CD14-positive monocyte (primary cell): ENCODE data around the gene EXOC2. TPM values are rescaled to one million over a fixed set of nuclear protein-coding genes. Genes with fewer than 3 reads are reported as not detected.

Experiments
- DNase-seq, 3 donors: peaks; one replicate each; pipeline ENCODE4 v3.0.0-alpha.2; 2011 to 2022
- H2AFZ ChIP-seq: 2 replicates; pipeline ENCODE4 v1.6.0; 2012; ENCODE audit warnings: mild to moderate bottlenecking, low read depth, low read length, inconsistent platforms; ENCODE audit not compliant: insufficient read depth, poor library complexity, severe bottlenecking
- H3K27ac ChIP-seq, 2 donors: 1 replicate in 1 of 2; 2 replicates in 1 of 2; pipeline ENCODE4 v1.5.1; 2012 to 2013; ENCODE audit warnings: low read length in 2 of 2, control low read depth in 1 of 2, inconsistent platforms in 1 of 2, low read depth in 1 of 2, mild to moderate bottlenecking in 1 of 2
- H3K27me3 ChIP-seq, 2 donors: one replicate each; pipeline versions ENCODE4 v1.6.0 to v1.6.1; 2011 to 2013; ENCODE audit warnings: low read length in 2 of 2; ENCODE audit not compliant: control insufficient read depth in 2 of 2, insufficient read depth in 2 of 2
- H3K36me3 ChIP-seq, 2 donors: replicated peaks in 1 of 2; 1 replicate in 1 of 2; 2 replicates in 1 of 2; pipeline versions ENCODE4 v1.5.1 to v1.6.1; 2012 to 2013; ENCODE audit warnings: low read length in 2 of 2, control low read depth in 1 of 2, inconsistent platforms in 1 of 2, mild to moderate bottlenecking in 1 of 2; ENCODE audit not compliant: insufficient read depth in 2 of 2, control insufficient read depth in 1 of 2
- H3K4me1 ChIP-seq, 2 donors: 1 replicate in 1 of 2; 2 replicates in 1 of 2; pipeline versions ENCODE4 v1.5.1 to v1.6.1; 2012 to 2013; ENCODE audit warnings: low read length in 2 of 2, control low read depth in 1 of 2, inconsistent platforms in 1 of 2, mild to moderate bottlenecking in 1 of 2, moderate library complexity in 1 of 2; ENCODE audit not compliant: insufficient read depth in 2 of 2, control insufficient read depth in 1 of 2
- H3K4me2 ChIP-seq: replicated peaks from 2 replicates; pipeline ENCODE3; 2012; ENCODE audit warnings: low read length, moderate library complexity, mild to moderate bottlenecking; ENCODE audit not compliant: poor library complexity, severe bottlenecking; ENCODE audit errors: extremely low read depth
- H3K4me3 ChIP-seq, 3 experiments: fragments of 200-600 bp in 1 of 3; sonication (generic) in 1 of 3; replicated peaks in 1 of 3; 1 replicate in 2 of 3; 2 replicates in 1 of 3; pipeline ENCODE4 v1.5.1; 2011 to 2013; ENCODE audit warnings: low read length in 3 of 3, mild to moderate bottlenecking in 3 of 3, control low read depth in 2 of 3, low read depth in 2 of 3, inconsistent platforms in 1 of 3, moderate library complexity in 1 of 3
- H3K79me2 ChIP-seq: 2 replicates; pipeline ENCODE4 v1.6.0; 2012; ENCODE audit warnings: mild to moderate bottlenecking, control low read depth, inconsistent platforms, low read length, moderate library complexity; ENCODE audit not compliant: insufficient read depth
- H3K9ac ChIP-seq: 2 replicates; pipeline ENCODE4 v1.6.0; 2017; ENCODE audit warnings: low read length, mild to moderate bottlenecking; ENCODE audit not compliant: insufficient read depth, poor library complexity, severe bottlenecking
- H3K9me3 ChIP-seq, 2 donors: replicated peaks in 1 of 2; 1 replicate in 1 of 2; 2 replicates in 1 of 2; pipeline versions ENCODE4 v1.5.1 to v1.6.1; 2012 to 2013; ENCODE audit warnings: low read length in 2 of 2, control low read depth in 1 of 2; ENCODE audit not compliant: control insufficient read depth in 1 of 2, insufficient read depth in 1 of 2
- H4K20me1 ChIP-seq: 2 replicates; pipeline ENCODE4 v1.6.0; 2012; ENCODE audit warnings: mild to moderate bottlenecking, low read length, control low read depth, moderate library complexity; ENCODE audit not compliant: insufficient read depth
- H3K27ac Mint-ChIP-seq, 7 donors: one replicate each; pipeline ENCODE4 v1.8.0; 2020; ENCODE audit warnings: mild to moderate bottlenecking in 7 of 7, mixed read lengths in 7 of 7, moderate library complexity in 6 of 7, inconsistent platforms in 2 of 7
- H3K27me3 Mint-ChIP-seq, 3 donors: one replicate each; pipeline ENCODE4 v1.8.0; 2021 to 2022; ENCODE audit warnings: low read depth in 3 of 3, mild to moderate bottlenecking in 3 of 3, mixed read lengths in 3 of 3, moderate library complexity in 3 of 3, inconsistent platforms in 1 of 3
- H3K36me3 Mint-ChIP-seq, 2 donors: one replicate each; pipeline ENCODE4 v1.8.0; 2020; ENCODE audit warnings: mixed read lengths in 2 of 2, inconsistent platforms in 1 of 2, mild to moderate bottlenecking in 1 of 2
- H3K4me1 Mint-ChIP-seq: one replicate; pipeline ENCODE4 v1.8.0; 2020; ENCODE audit warnings: mild to moderate bottlenecking, mixed read lengths
- H3K4me3 Mint-ChIP-seq, 2 donors: one replicate each; pipeline ENCODE4 v1.8.0; 2020; ENCODE audit warnings: mild to moderate bottlenecking in 2 of 2, mixed read lengths in 2 of 2, moderate library complexity in 1 of 2
- H3K9me3 Mint-ChIP-seq, 7 donors: one replicate each; pipeline ENCODE4 v1.8.0; 2020 to 2022; ENCODE audit warnings: mixed read lengths in 7 of 7, mild to moderate bottlenecking in 6 of 7, moderate library complexity in 6 of 7, inconsistent platforms in 2 of 7
- CTCF ChIP-seq: fragments of 200-600 bp; IDR thresholded peaks from one replicate; pipeline ENCODE4 v1.8.0; 2022; ENCODE audit warnings: antibody characterized with exemption, mild to moderate bottlenecking
- WGBS: methylation state at CpG from one replicate; pipeline ENCODE4 v1.1.5; 2013; ENCODE audit warnings: missing lambda C conversion rate; ENCODE audit not compliant: insufficient coverage; 5-methylcytosine and 5-hydroxymethylcytosine counted together
- intact Hi-C, 2 donors: fragments of 100-400 bp; cut with micrococcal nuclease; formaldehyde crosslinking; loops; one replicate each; pipeline versions ENCODE4 v1.15.0 to v1.15.1; 2023
- polyA plus RNA-seq, 3 donors: library from polyadenylated mRNA; depleted of rRNA in 1 of 3; unstranded in 2 of 3; stranded (reverse) in 1 of 3; fragments of 300-500 nt in 2 of 3; fragments of >200 nt in 1 of 3; fragmentation: Illumina TruSeq in 2 of 3; gene quantifications; 1 replicate in 2 of 3; 2 replicates in 1 of 3; pipeline ENCODE4 v1.2.3, GENCODE V29; 2012 to 2021

EXOC2 gene
- polyA plus RNA-seq, 3 donors, result 7.5 to 15.5 (median 12.0) TPM

- Histone ChIP-seq H3K4me1 (no peaks in the 10 kb centered on the region), H4K20me1 (no peaks in the 10 kb centered on the region), H3K36me3 (no peaks in the 10 kb centered on the region), H3K4me2 (no peak overlapping the region), H3K9ac (no peak overlapping the region), H3K27me3 (no peaks in the 10 kb centered on the region), H3K27ac (no peak overlapping the region), H3K79me2 (no peaks in the 10 kb centered on the region), H2AFZ (no peak overlapping the region), H3K9me3 (peaks cover 0 to 8% of the 10 kb centered on the region in 2 donors), H3K4me3 (no peak overlapping the region)
- Mint-ChIP-seq H3K4me3 (no peak overlapping the region), H3K9me3 (peaks cover 6 to 16% (median 12%) of the 10 kb centered on the region in 7 donors), H3K36me3 (no peaks in the 10 kb centered on the region), H3K27ac (no peak overlapping the region), H3K27me3 (peaks cover 6 to 12% (median 7%) of the 10 kb centered on the region in 3 donors), H3K4me1 (no peaks in the 10 kb centered on the region)
- intact Hi-C loops, result no loop called here
- 89% methylated on average over 13 of the region's 13 CpGs for WGBS
- no peak for DNase-seq
- no peak for TF ChIP-seq CTCF
Observed at GRCh38 chr6:453152-453551, 239.8 kb downstream of the EXOC2 start.

GRCh38 chr6:452301-453067, 240.5 kb downstream of the EXOC2 start:
- Histone ChIP-seq H3K79me2 (no peaks in the 10 kb centered on the region), H3K27ac (no peak overlapping the region), H3K9me3 (peaks cover 0 to 8% of the 10 kb centered on the region in 2 donors), H3K4me2 (no peak overlapping the region), H3K36me3 (no peaks in the 10 kb centered on the region), H3K4me1 (no peaks in the 10 kb centered on the region), H3K9ac (no peak overlapping the region), H3K4me3 (no peak overlapping the region), H4K20me1 (no peaks in the 10 kb centered on the region), H3K27me3 (no peaks in the 10 kb centered on the region), H2AFZ (no peak overlapping the region)
- Mint-ChIP-seq H3K4me3 (no peak overlapping the region), H3K9me3 (peaks cover 6 to 16% (median 11%) of the 10 kb centered on the region in 7 donors), H3K4me1 (no peaks in the 10 kb centered on the region), H3K36me3 (no peaks in the 10 kb centered on the region), H3K27me3 (peaks cover 6 to 12% (median 7%) of the 10 kb centered on the region in 3 donors), H3K27ac (no peak overlapping the region)
- 95% methylated on average over 6 of the region's 9 CpGs for WGBS
- no peak for TF ChIP-seq CTCF
- no peak for DNase-seq
- intact Hi-C loops, result no loop called here
